Globus pallidus (tissue), 1 donor: ENCODE results near the gene ETV6.
"Not testable (repeated sequence)": the region's sequence is repeated elsewhere in the genome, so short reads cannot be mapped to it uniquely, and the experiment has no call there.

Experiments
- DNase-seq: peaks from one replicate; pipeline ENCODE4 v3.0.0-alpha.2; 2015; ENCODE audit warnings: low spot score

ETV6 gene

GRCh38 chr12:11668611-11669010, 19.1 kb downstream of the ETV6 start:
- DNase-seq: no peak

GRCh38 chr12:11669348-11669747, 19.9 kb downstream of the ETV6 start:
- no peak for DNase-seq

- DNase-seq: no peak
Measured at GRCh38 chr12:11672256-11673191, 23.1 kb downstream of the ETV6 start.

- no peak for DNase-seq
Measured at GRCh38 chr12:11673666-11674461, 24.4 kb downstream of the ETV6 start.

- DNase-seq: no peak
Measured at GRCh38 chr12:11674894-11675390, 25.5 kb downstream of the ETV6 start.

GRCh38 chr12:11676052-11676451, 26.6 kb downstream of the ETV6 start:
- DNase-seq: no peak

GRCh38 chr12:11677093-11677492, 27.6 kb downstream of the ETV6 start:
- no peak for DNase-seq

GRCh38 chr12:11677752-11678151, 28.3 kb downstream of the ETV6 start:
- no peak for DNase-seq

GRCh38 chr12:11678781-11679180, 29.3 kb downstream of the ETV6 start:
- DNase-seq: no peak

- no peak for DNase-seq
Measured at GRCh38 chr12:11681207-11681606, 31.7 kb downstream of the ETV6 start.

GRCh38 chr12:11681695-11682094, 32.2 kb downstream of the ETV6 start:
- not testable (repeated sequence) for DNase-seq

GRCh38 chr12:11684393-11684792, 34.9 kb downstream of the ETV6 start:
- DNase-seq: no peak

- DNase-seq: no peak
Measured at GRCh38 chr12:11684811-11685210, 35.3 kb downstream of the ETV6 start.

- DNase-seq: no peak
Measured at GRCh38 chr12:11685316-11685715, 35.8 kb downstream of the ETV6 start.

GRCh38 chr12:11685716-11686115, 36.2 kb downstream of the ETV6 start:
- DNase-seq: no peak

- DNase-seq: no peak
Measured at GRCh38 chr12:11686120-11686519, 36.6 kb downstream of the ETV6 start.

GRCh38 chr12:11687528-11687927, 38.1 kb downstream of the ETV6 start:
- DNase-seq: no peak

GRCh38 chr12:11688379-11688778, 38.9 kb downstream of the ETV6 start:
- no peak for DNase-seq

GRCh38 chr12:11688831-11689230, 39.4 kb downstream of the ETV6 start:
- no peak for DNase-seq

- no peak for DNase-seq
Measured at GRCh38 chr12:11689591-11690186, 40.2 kb downstream of the ETV6 start.

GRCh38 chr12:11693067-11693466, 43.6 kb downstream of the ETV6 start:
- DNase-seq: peak; percentile 29

- DNase-seq: no peak
Measured at GRCh38 chr12:11693601-11694000, 44.1 kb downstream of the ETV6 start.
